ENCODE measurements around the gene CST7.

CST7 gene

GRCh38 chr20:24958506-24959385, 9.7 kb downstream of the CST7 start:
- H3K36me3 ChIP-seq (ENCODE audit: control insufficient read depth, low read length), result peaks cover 17% of the 10 kb centered on the region
- TF ChIP-seq EZH2phosphoT487 (IDR thresholded peaks at IDR 0.05; ENCODE audit: borderline replicate concordance, low read length), result no peak
- TF ChIP-seq CTCF (IDR thresholded peaks at IDR 0.05; ENCODE audit: low read depth, low read length, poor library complexity, severe bottlenecking), result no peak

GRCh38 chr20:24959591-24960301, 10.7 kb downstream of the CST7 start:
- no peak overlapping the region for H3K4me2 ChIP-seq (ENCODE audit: low read length)
- H3K9me2 ChIP-seq (replicated peaks; ENCODE audit: control insufficient read depth, low read length), result no peaks in the 10 kb centered on the region
- no peak overlapping the region for H3K4me3 ChIP-seq (ENCODE audit: low read length)
- no peaks in the 10 kb centered on the region for H3K9me3 ChIP-seq (ENCODE audit: control insufficient read depth, insufficient read depth, low read length)
- H3K27me3 ChIP-seq (ENCODE audit: control insufficient read depth, low read length), result no peaks in the 10 kb centered on the region
- H3F3A ChIP-seq (ENCODE audit: control insufficient read depth, insufficient read depth), result no peaks in the 10 kb centered on the region
- H4K20me1 ChIP-seq (ENCODE audit: control insufficient read depth, insufficient read depth, low read depth, low read length), result no peaks in the 10 kb centered on the region
- H3K79me2 ChIP-seq (ENCODE audit: control insufficient read depth, low read length), result no peaks in the 10 kb centered on the region
- H3K36me3 ChIP-seq (ENCODE audit: control insufficient read depth, low read length), result peaks cover 23% of the 10 kb centered on the region
- no peak for TF ChIP-seq CTCF (IDR thresholded peaks at IDR 0.05; ENCODE audit: low read depth, low read length, poor library complexity, severe bottlenecking)
- TF ChIP-seq EZH2phosphoT487 (IDR thresholded peaks at IDR 0.05; ENCODE audit: borderline replicate concordance, low read length), result no peak
- no peak overlapping the region for H3K27ac ChIP-seq (ENCODE audit: low read depth, low read length)
- H3K4me1 ChIP-seq (ENCODE audit: control insufficient read depth, low read length), result peaks cover 6% of the 10 kb centered on the region

More at GRCh38 chr20:24958506-24959385, 9.7 kb downstream of the CST7 start:
- Histone ChIP-seq H3K79me2 (ENCODE audit: control insufficient read depth, low read length) (no peaks in the 10 kb centered on the region), H3K27ac (ENCODE audit: low read depth, low read length) (no peak overlapping the region), H3F3A (ENCODE audit: control insufficient read depth, insufficient read depth) (peaks cover 3% of the 10 kb centered on the region), H3K4me1 (ENCODE audit: control insufficient read depth, low read length) (peaks cover 15% of the 10 kb centered on the region), H4K20me1 (ENCODE audit: control insufficient read depth, insufficient read depth, low read depth, low read length) (no peaks in the 10 kb centered on the region), H3K9me2 (replicated peaks; ENCODE audit: control insufficient read depth, low read length) (no peaks in the 10 kb centered on the region), H3K4me2 (ENCODE audit: low read length) (no peak overlapping the region), H3K27me3 (ENCODE audit: control insufficient read depth, low read length) (no peaks in the 10 kb centered on the region), H3K4me3 (ENCODE audit: low read length) (no peak overlapping the region), H3K9me3 (ENCODE audit: control insufficient read depth, insufficient read depth, low read length) (no peaks in the 10 kb centered on the region)

- H3K4me2 ChIP-seq (ENCODE audit: low read length), result no peak overlapping the region
- H3K27ac ChIP-seq (ENCODE audit: low read depth, low read length), result no peak overlapping the region
- no peaks in the 10 kb centered on the region for H3K9me2 ChIP-seq (replicated peaks; ENCODE audit: control insufficient read depth, low read length)
- H3K27me3 ChIP-seq (ENCODE audit: control insufficient read depth, low read length), result no peaks in the 10 kb centered on the region
- H3K9me3 ChIP-seq (ENCODE audit: control insufficient read depth, insufficient read depth, low read length), result no peaks in the 10 kb centered on the region
- H3K79me2 ChIP-seq (ENCODE audit: control insufficient read depth, low read length), result no peaks in the 10 kb centered on the region
- H3K4me1 ChIP-seq (ENCODE audit: control insufficient read depth, low read length), result no peaks in the 10 kb centered on the region
- peaks cover 25% of the 10 kb centered on the region for H3K36me3 ChIP-seq (ENCODE audit: control insufficient read depth, low read length)
- no peak overlapping the region for H3K4me3 ChIP-seq (ENCODE audit: low read length)
- no peaks in the 10 kb centered on the region for H4K20me1 ChIP-seq (ENCODE audit: control insufficient read depth, insufficient read depth, low read depth, low read length)
- H3F3A ChIP-seq (ENCODE audit: control insufficient read depth, insufficient read depth), result no peaks in the 10 kb centered on the region
- TF ChIP-seq CTCF (IDR thresholded peaks at IDR 0.05; ENCODE audit: low read depth, low read length, poor library complexity, severe bottlenecking) (no peak), EZH2phosphoT487 (IDR thresholded peaks at IDR 0.05; ENCODE audit: borderline replicate concordance, low read length) (no peak)
Observed at GRCh38 chr20:24960302-24960801, 11.3 kb downstream of the CST7 start.
